MM.1S (cell line): ENCODE data around the gene RFK.

Experiments
- EZH2 ChIP-seq: fragments of 300-600 bp; sonication (generic); optimal IDR thresholded peaks from 2 replicates; pipeline ENCODE3; 2017; ENCODE audit warnings: low read depth, mild to moderate bottlenecking, antibody characterized with exemption, low read length, mixed read lengths
- EZH2phosphoT487 ChIP-seq: fragments of 300-600 bp; sonication (generic); IDR thresholded peaks from 2 replicates; pipeline ENCODE4 v1.6.1; 2018; ENCODE audit warnings: antibody characterized with exemption, low read length
- TF ChIP-seq, protein P1 (sequence below): fragments of 300-600 bp; sonication (generic); IDR thresholded peaks from 2 replicates; pipeline ENCODE4 v1.5.1; 2016; ENCODE audit warnings: antibody characterized with exemption, low read length, mixed read lengths

DNA sequence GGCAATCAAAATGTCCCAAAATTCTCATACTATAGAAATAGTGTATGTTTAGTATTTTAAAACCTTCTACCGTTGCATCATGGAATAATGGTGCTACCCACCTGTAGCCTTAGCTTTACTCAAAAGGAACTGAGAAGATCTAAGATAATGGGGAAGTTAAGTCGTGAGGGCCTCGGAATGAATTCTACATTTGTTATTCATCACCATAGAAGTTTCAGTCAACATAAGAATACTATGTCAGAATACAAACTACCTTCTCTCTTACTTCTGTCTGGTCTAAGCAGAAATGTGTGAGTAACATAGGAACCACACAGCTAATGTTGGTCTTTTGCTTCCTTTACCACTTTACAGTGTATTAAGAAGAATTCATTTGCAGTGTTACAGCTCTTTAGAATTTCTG, 43.2 kb downstream of the RFK start:
- TF ChIP-seq EZH2 (no peak), EZH2phosphoT487 (no peak)
- TF ChIP-seq, protein P1, sequence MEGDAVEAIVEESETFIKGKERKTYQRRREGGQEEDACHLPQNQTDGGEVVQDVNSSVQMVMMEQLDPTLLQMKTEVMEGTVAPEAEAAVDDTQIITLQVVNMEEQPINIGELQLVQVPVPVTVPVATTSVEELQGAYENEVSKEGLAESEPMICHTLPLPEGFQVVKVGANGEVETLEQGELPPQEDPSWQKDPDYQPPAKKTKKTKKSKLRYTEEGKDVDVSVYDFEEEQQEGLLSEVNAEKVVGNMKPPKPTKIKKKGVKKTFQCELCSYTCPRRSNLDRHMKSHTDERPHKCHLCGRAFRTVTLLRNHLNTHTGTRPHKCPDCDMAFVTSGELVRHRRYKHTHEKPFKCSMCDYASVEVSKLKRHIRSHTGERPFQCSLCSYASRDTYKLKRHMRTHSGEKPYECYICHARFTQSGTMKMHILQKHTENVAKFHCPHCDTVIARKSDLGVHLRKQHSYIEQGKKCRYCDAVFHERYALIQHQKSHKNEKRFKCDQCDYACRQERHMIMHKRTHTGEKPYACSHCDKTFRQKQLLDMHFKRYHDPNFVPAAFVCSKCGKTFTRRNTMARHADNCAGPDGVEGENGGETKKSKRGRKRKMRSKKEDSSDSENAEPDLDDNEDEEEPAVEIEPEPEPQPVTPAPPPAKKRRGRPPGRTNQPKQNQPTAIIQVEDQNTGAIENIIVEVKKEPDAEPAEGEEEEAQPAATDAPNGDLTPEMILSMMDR: no peak
